MM.1S (cell line): ENCODE measurements around the gene GCNT2.

Experiments
- EZH2 ChIP-seq: fragments of 300-600 bp; sonication (generic); optimal IDR thresholded peaks from 2 replicates; pipeline ENCODE3; 2017; ENCODE audit warnings: low read depth, mild to moderate bottlenecking, antibody characterized with exemption, low read length, mixed read lengths
- TF ChIP-seq, protein P1 (sequence below): fragments of 300-600 bp; sonication (generic); IDR thresholded peaks from 2 replicates; pipeline ENCODE4 v1.5.1; 2016; ENCODE audit warnings: antibody characterized with exemption, low read length, mixed read lengths

DNA sequence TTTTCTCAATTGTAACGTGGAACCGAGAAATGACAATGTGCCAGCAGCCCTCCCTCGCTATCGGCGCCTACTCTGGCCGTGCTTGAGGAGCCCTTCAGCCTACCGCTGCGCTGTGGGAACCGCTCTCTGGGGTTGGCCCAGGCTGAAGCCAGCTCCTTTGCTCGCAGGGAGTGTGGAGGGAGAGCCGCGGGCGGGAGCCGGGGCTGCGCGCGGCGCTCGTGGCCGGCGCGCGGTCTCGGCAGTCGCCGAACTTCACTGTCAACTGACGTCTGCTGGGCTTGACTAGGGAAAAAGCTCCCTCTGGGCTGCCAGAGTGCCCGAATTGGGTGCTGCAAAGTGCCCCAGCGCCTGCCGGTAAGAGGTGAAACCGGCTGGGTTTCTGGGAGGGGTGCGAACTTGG, 29.7 kb upstream of the GCNT2 start:
- no peak for TF ChIP-seq EZH2
- TF ChIP-seq, protein P1, sequence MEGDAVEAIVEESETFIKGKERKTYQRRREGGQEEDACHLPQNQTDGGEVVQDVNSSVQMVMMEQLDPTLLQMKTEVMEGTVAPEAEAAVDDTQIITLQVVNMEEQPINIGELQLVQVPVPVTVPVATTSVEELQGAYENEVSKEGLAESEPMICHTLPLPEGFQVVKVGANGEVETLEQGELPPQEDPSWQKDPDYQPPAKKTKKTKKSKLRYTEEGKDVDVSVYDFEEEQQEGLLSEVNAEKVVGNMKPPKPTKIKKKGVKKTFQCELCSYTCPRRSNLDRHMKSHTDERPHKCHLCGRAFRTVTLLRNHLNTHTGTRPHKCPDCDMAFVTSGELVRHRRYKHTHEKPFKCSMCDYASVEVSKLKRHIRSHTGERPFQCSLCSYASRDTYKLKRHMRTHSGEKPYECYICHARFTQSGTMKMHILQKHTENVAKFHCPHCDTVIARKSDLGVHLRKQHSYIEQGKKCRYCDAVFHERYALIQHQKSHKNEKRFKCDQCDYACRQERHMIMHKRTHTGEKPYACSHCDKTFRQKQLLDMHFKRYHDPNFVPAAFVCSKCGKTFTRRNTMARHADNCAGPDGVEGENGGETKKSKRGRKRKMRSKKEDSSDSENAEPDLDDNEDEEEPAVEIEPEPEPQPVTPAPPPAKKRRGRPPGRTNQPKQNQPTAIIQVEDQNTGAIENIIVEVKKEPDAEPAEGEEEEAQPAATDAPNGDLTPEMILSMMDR: no peak
